HL-60/S4 treated with retinoic acid at 250 ng/mL for 4 days and 3 days (cell line): ENCODE measurements around the gene SBNO2.
"Not testable (repeated sequence)": the region's sequence is repeated elsewhere in the genome, so short reads cannot be mapped to it uniquely, and the experiment has no call there.

Experiments
- in situ Hi-C: fragments of 300-500 bp; cut with MboI; formaldehyde crosslinking; loops from 2 replicates; pipeline ENCODE4 v1.7.0; 2022; ENCODE audit warnings: low sequenced_read_pairs

SBNO2 gene

GRCh38 chr19:1123381-1123780 lies 50.7 kb downstream of the SBNO2 start:
- in situ Hi-C loops = no loop called here

- in situ Hi-C loops = no loop called here
Measured at GRCh38 chr19:1122972-1123363, 51.1 kb downstream of the SBNO2 start.

- in situ Hi-C loops = no loop called here
Measured at GRCh38 chr19:1122021-1122971, 51.8 kb downstream of the SBNO2 start.

GRCh38 chr19:1121395-1121794 lies 52.7 kb downstream of the SBNO2 start:
- in situ Hi-C loops = no loop called here

GRCh38 chr19:1119475-1120217 lies 54.4 kb downstream of the SBNO2 start:
- in situ Hi-C loops = no loop called here

GRCh38 chr19:1118999-1119398 lies 55.1 kb downstream of the SBNO2 start:
- in situ Hi-C loops = no loop called here

- in situ Hi-C loops = no loop called here
Measured at GRCh38 chr19:1117654-1118053, 56.4 kb downstream of the SBNO2 start.

GRCh38 chr19:1116726-1117581 lies 57.1 kb downstream of the SBNO2 start:
- in situ Hi-C loops = no loop called here

- in situ Hi-C loops = no loop called here
Measured at GRCh38 chr19:1115646-1116420, 58.2 kb downstream of the SBNO2 start.

GRCh38 chr19:1114728-1115127 lies 59.3 kb downstream of the SBNO2 start:
- in situ Hi-C loops = not testable (repeated sequence)

GRCh38 chr19:1113986-1114483 lies 60.0 kb downstream of the SBNO2 start:
- in situ Hi-C loops = no loop called here

GRCh38 chr19:1113030-1113985 lies 60.8 kb downstream of the SBNO2 start:
- in situ Hi-C loops = no loop called here

- in situ Hi-C loops = no loop called here
Measured at GRCh38 chr19:1112268-1113029, 61.6 kb downstream of the SBNO2 start.

GRCh38 chr19:1111641-1112267 lies 62.3 kb downstream of the SBNO2 start:
- in situ Hi-C loops = no loop called here

- in situ Hi-C loops = no loop called here
Measured at GRCh38 chr19:1110809-1111640, 63.0 kb downstream of the SBNO2 start.

- in situ Hi-C loops = no loop called here
Measured at GRCh38 chr19:1109697-1110671, 64.1 kb downstream of the SBNO2 start.
